Thoracic aorta endothelial cell (primary cell): ENCODE data around the gene ELK3. TPM values are rescaled to one million over a fixed set of nuclear protein-coding genes. Genes with fewer than 3 reads are reported as not detected.

ENCODE experiments used
- small RNA-seq: library from RNA; depleted of rRNA; stranded (forward); fragments of <200 nt; gene quantifications from one replicate; pipeline ENCODE3, GENCODE V24; 2012
- total RNA-seq: library from RNA; depleted of rRNA; stranded (reverse); fragments of >200 nt; gene quantifications from 2 replicates; pipeline ENCODE4 v1.2.3, GENCODE V29; 2012

Gene ELK3
- total RNA-seq, result 81.8 and 100 TPM in 2 replicates

DNA sequence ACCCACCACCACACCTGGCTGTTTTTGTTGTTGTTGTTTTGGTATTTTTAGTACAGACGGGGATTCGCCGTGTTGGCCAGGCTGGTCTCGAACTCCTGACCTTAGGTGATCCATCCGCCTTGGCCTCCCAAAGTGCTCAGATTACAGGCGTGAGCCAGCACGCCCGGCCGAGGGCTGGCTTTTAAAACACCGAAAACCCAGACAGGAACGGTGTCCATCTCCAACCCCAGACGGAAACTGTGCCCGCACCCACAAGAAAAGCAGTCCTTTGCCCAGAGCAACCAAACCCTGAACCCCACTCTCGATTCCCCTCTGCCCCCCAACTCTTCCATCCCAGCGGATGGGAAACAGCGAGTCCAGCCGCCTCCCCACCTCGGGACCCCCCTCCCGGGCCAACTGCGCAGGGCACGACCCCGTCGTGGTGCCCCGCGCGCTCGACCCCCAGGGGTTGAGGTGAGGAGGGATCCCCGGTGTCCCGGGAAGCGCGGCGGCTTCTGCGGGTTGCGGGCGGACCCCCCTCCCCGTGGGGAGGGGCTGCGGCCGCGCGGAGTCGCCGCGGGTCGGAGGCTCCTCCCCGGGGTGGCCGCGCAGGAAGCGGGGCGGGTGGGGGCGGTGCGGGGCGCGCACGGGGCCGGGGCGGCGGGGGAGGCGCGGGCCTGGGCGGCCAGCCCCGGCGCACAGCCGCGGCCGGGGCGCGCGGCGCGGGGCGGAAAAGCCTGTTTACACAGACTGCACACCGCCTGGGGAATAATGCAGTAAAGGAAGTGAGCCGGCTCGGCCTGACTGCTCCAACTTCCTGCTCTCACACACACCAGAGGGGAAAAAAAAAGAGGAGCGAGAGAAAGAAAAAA lies at the start of gene ELK3:
Gene ELK3, plus strand, starts transcription at position 651 of the 851 bp plus-strand sequence.

Small RNA genes lying within 50 kb of the gene (small RNA-seq; reads per million reads assigned to genes)
- not detected for gene RNU4-24P

Other genes with a start within 250 kb of the ELK3 start
- gene HAL, start 198.0 kb upstream of the ELK3 start, total RNA-seq, result under 0.01 and 0.29 TPM in 2 replicates
- 101 and 104 TPM in 2 replicates for gene LTA4H, start 158.8 kb upstream of the ELK3 start, total RNA-seq
- 367 and 531 TPM in 2 replicates for gene CDK17, start 206.1 kb downstream of the ELK3 start, total RNA-seq